ENCODE measurements around the gene DEFB131B. TPM values are rescaled to one million over a fixed set of nuclear protein-coding genes. Genes with fewer than 3 reads are reported as not detected.
A peak's percentile ranks its signal among the peaks of the same experiment; 100 is the strongest.
"Not testable (repeated sequence)": the region's sequence is repeated elsewhere in the genome, so short reads cannot be mapped to it uniquely, and the experiment has no call there.

Gene DEFB131B
- total RNA-seq, 1 donor from 2014 or later: not detected

DNA sequence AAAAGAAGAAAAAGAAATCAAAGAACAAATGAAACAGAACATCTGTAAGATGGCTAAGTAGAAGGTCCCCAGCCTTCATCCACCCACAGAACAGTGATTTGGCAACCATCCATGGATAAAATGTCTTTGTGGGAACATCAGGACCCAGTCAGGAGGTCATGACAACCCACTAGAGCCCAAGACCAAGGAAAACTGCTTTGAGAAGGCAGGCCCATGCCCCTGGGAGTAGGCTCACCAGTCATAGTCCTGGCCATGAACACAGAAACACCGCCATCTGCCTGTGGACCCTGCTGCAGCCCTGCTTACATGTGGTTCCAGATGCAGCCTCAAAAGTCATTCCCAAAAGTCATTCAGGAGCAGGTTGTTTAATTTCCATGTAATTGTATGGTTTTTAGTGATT, 11.0 kb upstream of the DEFB131B start:
- not testable (repeated sequence) for H3K36me3 ChIP-seq; H3K27ac Mint-ChIP-seq; H3K9ac ChIP-seq; H3K27me3 ChIP-seq; H3K4me2 ChIP-seq; H3K9me3 ChIP-seq (ENCODE audit: low read depth); H3K4me3 ChIP-seq; H3F3A ChIP-seq (ENCODE audit: low read depth); H3K4me3 Mint-ChIP-seq; H4K20me1 ChIP-seq (ENCODE audit: low read depth); H3K79me2 ChIP-seq (ENCODE audit: low read depth); H3K27ac ChIP-seq; H3K36me3 Mint-ChIP-seq; DNase-seq (ENCODE audit: low spot score); H2AFZ ChIP-seq (replicated peaks); H3K4me1 ChIP-seq; H3K4me1 Mint-ChIP-seq; H3K27me3 Mint-ChIP-seq (ENCODE audit: insufficient read depth, low read depth); H3K9me3 Mint-ChIP-seq
- TF ChIP-seq, protein P1, sequence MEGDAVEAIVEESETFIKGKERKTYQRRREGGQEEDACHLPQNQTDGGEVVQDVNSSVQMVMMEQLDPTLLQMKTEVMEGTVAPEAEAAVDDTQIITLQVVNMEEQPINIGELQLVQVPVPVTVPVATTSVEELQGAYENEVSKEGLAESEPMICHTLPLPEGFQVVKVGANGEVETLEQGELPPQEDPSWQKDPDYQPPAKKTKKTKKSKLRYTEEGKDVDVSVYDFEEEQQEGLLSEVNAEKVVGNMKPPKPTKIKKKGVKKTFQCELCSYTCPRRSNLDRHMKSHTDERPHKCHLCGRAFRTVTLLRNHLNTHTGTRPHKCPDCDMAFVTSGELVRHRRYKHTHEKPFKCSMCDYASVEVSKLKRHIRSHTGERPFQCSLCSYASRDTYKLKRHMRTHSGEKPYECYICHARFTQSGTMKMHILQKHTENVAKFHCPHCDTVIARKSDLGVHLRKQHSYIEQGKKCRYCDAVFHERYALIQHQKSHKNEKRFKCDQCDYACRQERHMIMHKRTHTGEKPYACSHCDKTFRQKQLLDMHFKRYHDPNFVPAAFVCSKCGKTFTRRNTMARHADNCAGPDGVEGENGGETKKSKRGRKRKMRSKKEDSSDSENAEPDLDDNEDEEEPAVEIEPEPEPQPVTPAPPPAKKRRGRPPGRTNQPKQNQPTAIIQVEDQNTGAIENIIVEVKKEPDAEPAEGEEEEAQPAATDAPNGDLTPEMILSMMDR (IDR thresholded peaks at IDR 0.05): peak; percentile 7

DNA sequence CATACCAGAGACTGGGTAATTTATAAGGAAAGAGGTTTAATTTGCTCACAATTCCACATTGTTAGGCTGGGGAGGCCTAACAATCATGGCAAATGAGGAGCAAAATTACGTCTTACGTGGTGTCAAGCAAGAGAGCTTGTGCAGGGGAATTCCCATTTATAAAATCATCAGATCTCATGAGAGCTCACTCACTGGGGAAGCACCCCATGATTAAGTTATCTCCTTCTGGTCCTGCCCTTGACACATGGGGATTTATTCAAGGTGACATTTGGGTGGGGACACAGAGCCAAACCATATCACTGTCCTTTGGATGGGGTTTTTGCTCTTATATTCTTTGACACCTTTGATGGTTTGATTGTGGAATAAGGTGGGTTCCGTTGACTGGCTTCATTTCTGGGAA, 8.3 kb upstream of the DEFB131B start:
- not testable (repeated sequence) for DNase-seq (ENCODE audit: low spot score); H3K36me3 Mint-ChIP-seq; H3K4me3 ChIP-seq; H3K27me3 ChIP-seq; H3K4me3 Mint-ChIP-seq; H3K9ac ChIP-seq; H3K79me2 ChIP-seq (ENCODE audit: low read depth); H3K27ac Mint-ChIP-seq; H3K9me3 Mint-ChIP-seq; H4K20me1 ChIP-seq (ENCODE audit: low read depth); H3K27me3 Mint-ChIP-seq (ENCODE audit: insufficient read depth, low read depth); H3K36me3 ChIP-seq; H3K27ac ChIP-seq; H2AFZ ChIP-seq (replicated peaks); H3K4me2 ChIP-seq; H3K4me1 Mint-ChIP-seq; H3K9me3 ChIP-seq (ENCODE audit: low read depth); H3K4me1 ChIP-seq; H3F3A ChIP-seq (ENCODE audit: low read depth)

DNA sequence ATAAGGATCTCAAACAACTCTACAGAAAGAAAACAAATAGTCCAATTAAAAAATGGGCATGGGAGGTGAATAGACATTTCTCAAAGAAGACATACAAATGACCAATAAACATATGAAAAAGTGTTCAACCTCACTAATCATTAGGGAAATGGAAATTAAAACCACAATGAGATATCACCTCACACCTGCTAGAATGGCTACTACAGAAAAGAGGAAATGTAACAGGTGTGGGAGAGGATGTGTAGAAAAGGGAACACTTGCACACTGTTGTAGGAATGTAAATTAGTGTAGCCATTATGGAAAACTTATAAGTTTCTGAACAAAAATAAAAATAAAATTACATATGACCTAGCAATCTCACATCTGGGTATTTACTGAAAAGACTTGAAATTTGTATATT, 7.6 kb upstream of the DEFB131B start:
- H3K9me3 ChIP-seq (ENCODE audit: low read depth); H3K4me1 ChIP-seq; H3K27me3 Mint-ChIP-seq (ENCODE audit: insufficient read depth, low read depth); H3K27ac ChIP-seq; H3K36me3 Mint-ChIP-seq; H4K20me1 ChIP-seq (ENCODE audit: low read depth); H3K4me3 ChIP-seq; DNase-seq (ENCODE audit: low spot score); H2AFZ ChIP-seq (replicated peaks); H3K27ac Mint-ChIP-seq; H3K4me1 Mint-ChIP-seq; H3F3A ChIP-seq (ENCODE audit: low read depth); H3K4me3 Mint-ChIP-seq; H3K4me2 ChIP-seq; H3K79me2 ChIP-seq (ENCODE audit: low read depth); H3K9ac ChIP-seq; H3K9me3 Mint-ChIP-seq; H3K36me3 ChIP-seq; H3K27me3 ChIP-seq: not testable (repeated sequence)

DNA sequence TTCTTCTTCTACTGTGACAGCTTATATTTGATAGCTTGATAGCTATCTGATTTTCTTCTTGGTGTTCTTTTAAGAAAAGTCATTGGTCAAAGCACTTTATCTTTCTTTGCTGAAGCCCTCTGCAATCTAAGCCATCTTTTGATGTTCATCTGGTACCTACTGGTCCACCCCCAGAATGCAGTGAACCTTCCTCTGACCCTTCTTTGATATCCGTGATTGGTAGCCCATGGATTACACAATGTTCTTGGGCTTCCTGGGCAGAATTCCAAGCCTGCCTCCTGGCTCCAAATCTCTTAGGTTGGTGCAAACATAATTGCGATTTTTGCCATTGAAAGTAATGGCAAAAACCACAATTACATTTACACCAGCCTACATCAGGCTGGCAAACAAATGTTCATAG, 2.0 kb upstream of the DEFB131B start:
- not testable (repeated sequence) for DNase-seq (ENCODE audit: low spot score); H3K4me3 Mint-ChIP-seq; H3F3A ChIP-seq (ENCODE audit: low read depth); H3K4me1 ChIP-seq; H3K9me3 Mint-ChIP-seq; H2AFZ ChIP-seq (replicated peaks); H3K27ac Mint-ChIP-seq; H3K27me3 Mint-ChIP-seq (ENCODE audit: insufficient read depth, low read depth); H3K4me1 Mint-ChIP-seq; H3K79me2 ChIP-seq (ENCODE audit: low read depth); H3K9ac ChIP-seq; H3K4me3 ChIP-seq; H3K9me3 ChIP-seq (ENCODE audit: low read depth); H3K36me3 ChIP-seq; H3K27ac ChIP-seq; H3K27me3 ChIP-seq; H4K20me1 ChIP-seq (ENCODE audit: low read depth); H3K36me3 Mint-ChIP-seq; H3K4me2 ChIP-seq

DNA sequence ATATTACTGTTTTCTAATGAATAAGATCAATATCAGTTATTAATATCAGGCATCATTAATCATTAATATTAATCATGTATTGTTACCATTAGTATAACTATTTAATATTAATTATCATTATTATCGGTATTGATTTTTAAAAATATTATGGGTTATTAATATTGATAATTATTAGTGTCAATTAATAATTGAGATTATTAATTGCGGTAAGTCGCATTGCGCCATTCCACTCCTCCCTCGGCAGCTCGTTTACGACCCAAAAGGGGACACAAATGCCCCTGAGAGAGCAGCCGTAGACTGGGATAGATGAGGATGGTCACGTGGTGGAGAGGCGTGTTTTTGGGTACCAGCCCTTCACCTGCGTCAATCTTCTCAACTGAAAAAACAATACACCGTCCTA, 7.6 kb downstream of the DEFB131B start:
- not testable (repeated sequence) for H3K9ac ChIP-seq; H3K4me1 Mint-ChIP-seq; H3K4me3 Mint-ChIP-seq; H3K27ac ChIP-seq; H3K9me3 ChIP-seq (ENCODE audit: low read depth); H3K36me3 ChIP-seq; H3K4me2 ChIP-seq; H3K36me3 Mint-ChIP-seq; H3K27me3 Mint-ChIP-seq (ENCODE audit: insufficient read depth, low read depth); DNase-seq (ENCODE audit: low spot score); H3K27me3 ChIP-seq; H3K4me3 ChIP-seq; H3K9me3 Mint-ChIP-seq; H3K4me1 ChIP-seq; H4K20me1 ChIP-seq (ENCODE audit: low read depth); H2AFZ ChIP-seq (replicated peaks); H3F3A ChIP-seq (ENCODE audit: low read depth); H3K27ac Mint-ChIP-seq; H3K79me2 ChIP-seq (ENCODE audit: low read depth)

DNA sequence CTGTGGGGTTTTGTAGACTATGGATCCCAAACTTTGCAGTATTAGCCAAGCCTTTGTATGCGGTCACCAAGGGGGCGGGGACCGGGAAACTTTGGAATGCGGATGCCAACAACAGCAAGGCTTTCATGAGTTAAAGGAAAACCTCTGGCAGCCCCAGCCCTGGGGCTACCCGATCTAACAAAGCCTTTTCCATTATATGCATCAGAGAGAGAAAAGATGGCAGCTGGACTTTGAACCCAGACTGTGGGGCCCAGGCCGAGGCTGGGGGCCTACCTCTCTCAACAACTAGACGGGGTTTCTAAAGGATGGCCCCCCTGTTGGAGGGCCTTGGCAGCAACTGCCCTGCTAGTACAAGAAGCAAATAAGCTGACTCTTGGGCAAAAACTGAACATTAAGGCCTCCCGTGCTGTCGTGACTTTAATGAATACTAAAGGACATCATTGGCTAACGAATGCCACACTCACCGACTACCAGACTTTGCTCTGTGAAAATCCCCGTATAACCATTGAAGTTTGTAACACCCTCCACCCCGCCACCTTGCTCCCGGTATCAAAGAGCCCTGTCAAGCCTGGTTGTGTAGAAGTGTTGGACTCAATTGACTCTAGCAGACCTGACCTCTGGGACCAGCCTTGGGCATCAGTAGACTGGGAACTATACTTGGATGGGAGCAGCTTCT, 10.2 kb downstream of the DEFB131B start:
- H3F3A ChIP-seq (ENCODE audit: low read depth); H3K4me1 Mint-ChIP-seq; H3K9me3 Mint-ChIP-seq; H3K4me3 Mint-ChIP-seq; H3K27ac ChIP-seq; H3K9me3 ChIP-seq (ENCODE audit: low read depth); H2AFZ ChIP-seq (replicated peaks); H3K27me3 ChIP-seq; H3K4me2 ChIP-seq; H3K4me1 ChIP-seq; H3K4me3 ChIP-seq; H3K36me3 Mint-ChIP-seq; H3K36me3 ChIP-seq; H3K27me3 Mint-ChIP-seq (ENCODE audit: insufficient read depth, low read depth); H3K9ac ChIP-seq; H4K20me1 ChIP-seq (ENCODE audit: low read depth); H3K27ac Mint-ChIP-seq; H3K79me2 ChIP-seq (ENCODE audit: low read depth): not testable (repeated sequence)
- DNase-seq (ENCODE audit: low spot score): peak; percentile 48

DNA sequence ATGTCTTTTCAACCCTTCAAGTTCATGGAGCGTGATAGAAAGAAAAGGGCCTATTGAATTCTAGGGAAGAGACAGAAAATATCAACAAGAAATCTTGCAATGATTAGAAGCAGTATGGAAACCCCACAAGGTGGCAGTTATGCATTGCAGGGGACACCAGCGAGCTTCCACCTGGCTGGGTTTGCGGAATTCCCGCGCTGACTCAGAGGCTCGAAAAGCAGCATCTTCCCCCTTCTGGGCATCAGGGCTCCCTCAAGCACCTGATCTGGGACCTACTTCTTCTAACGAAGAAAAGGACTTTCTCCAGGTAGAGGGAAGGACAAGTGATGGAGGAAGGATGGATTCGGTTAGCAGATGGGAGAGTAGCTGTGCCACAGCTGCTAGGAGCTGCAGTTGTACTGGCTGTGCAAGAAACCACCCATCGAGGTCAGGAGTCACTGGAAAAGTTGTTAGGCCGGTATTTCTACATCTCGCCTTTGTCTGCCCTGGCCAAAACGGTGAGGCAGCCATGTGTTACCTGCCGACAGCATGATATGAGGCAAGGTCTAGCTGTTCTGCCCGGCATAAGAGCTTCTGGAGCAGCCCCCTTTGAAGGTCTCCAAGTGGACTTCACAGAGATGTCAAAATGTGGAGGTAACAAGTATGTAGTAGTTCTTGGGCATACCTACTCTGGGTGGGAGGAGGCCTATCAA, 11.1 kb downstream of the DEFB131B start:
- H3K79me2 ChIP-seq (ENCODE audit: low read depth); H3K9me3 Mint-ChIP-seq; H3K27ac ChIP-seq; H3K4me1 ChIP-seq; H3K27me3 ChIP-seq; H3K9ac ChIP-seq; H3F3A ChIP-seq (ENCODE audit: low read depth); H2AFZ ChIP-seq (replicated peaks); H3K9me3 ChIP-seq (ENCODE audit: low read depth); H3K27ac Mint-ChIP-seq; H4K20me1 ChIP-seq (ENCODE audit: low read depth); H3K4me2 ChIP-seq; H3K4me3 ChIP-seq; H3K36me3 Mint-ChIP-seq; H3K36me3 ChIP-seq; H3K27me3 Mint-ChIP-seq (ENCODE audit: insufficient read depth, low read depth); H3K4me3 Mint-ChIP-seq; H3K4me1 Mint-ChIP-seq: not testable (repeated sequence)
- DNase-seq (ENCODE audit: low spot score): peak; percentile 13

Data from neural progenitor cell (in vitro differentiated cells).